Stimulated activated naive B cell treated with anti-CD40 and anti-IgM and Interleukin-4, amounts not matched to agents 10 μg/mL and 1 μg/mL and 100 μg/mL, for 72 hours (primary cell): ENCODE results near the gene RFPL2.

Source experiments
- ATAC-seq, 2 donors: fragments of 150-1000 bp; cut with Tn5 transposase; replicated peaks; 2 replicates each; pipeline ENCODE4 v1.10.0; 2021; ENCODE audit warnings: moderate library complexity in 1 of 2
- DNase-seq: peaks from one replicate; pipeline ENCODE4 v3.0.0; 2021
- H3K27ac Mint-ChIP-seq: one replicate; pipeline ENCODE4 v1.8.0; 2022; ENCODE audit warnings: mild to moderate bottlenecking, mixed read lengths
- H3K27me3 Mint-ChIP-seq, 2 donors: one replicate each; pipeline ENCODE4 v1.8.0; 2022; ENCODE audit warnings: mixed read lengths in 2 of 2
- H3K36me3 Mint-ChIP-seq, 2 donors: one replicate each; pipeline ENCODE4 v1.8.0; 2022; ENCODE audit warnings: mixed read lengths in 2 of 2, mild to moderate bottlenecking in 1 of 2
- H3K4me1 Mint-ChIP-seq, 2 donors: one replicate each; pipeline ENCODE4 v1.8.0; 2022; ENCODE audit warnings: mixed read lengths in 2 of 2, mild to moderate bottlenecking in 1 of 2
- H3K4me3 Mint-ChIP-seq, 2 donors: one replicate each; pipeline ENCODE4 v1.8.0; 2022; ENCODE audit warnings: mild to moderate bottlenecking in 2 of 2, mixed read lengths in 2 of 2, moderate library complexity in 1 of 2
- H3K9me3 Mint-ChIP-seq, 2 donors: one replicate each; pipeline ENCODE4 v1.8.0; 2022; ENCODE audit warnings: mixed read lengths in 2 of 2, mild to moderate bottlenecking in 1 of 2

RFPL2 gene

DNA sequence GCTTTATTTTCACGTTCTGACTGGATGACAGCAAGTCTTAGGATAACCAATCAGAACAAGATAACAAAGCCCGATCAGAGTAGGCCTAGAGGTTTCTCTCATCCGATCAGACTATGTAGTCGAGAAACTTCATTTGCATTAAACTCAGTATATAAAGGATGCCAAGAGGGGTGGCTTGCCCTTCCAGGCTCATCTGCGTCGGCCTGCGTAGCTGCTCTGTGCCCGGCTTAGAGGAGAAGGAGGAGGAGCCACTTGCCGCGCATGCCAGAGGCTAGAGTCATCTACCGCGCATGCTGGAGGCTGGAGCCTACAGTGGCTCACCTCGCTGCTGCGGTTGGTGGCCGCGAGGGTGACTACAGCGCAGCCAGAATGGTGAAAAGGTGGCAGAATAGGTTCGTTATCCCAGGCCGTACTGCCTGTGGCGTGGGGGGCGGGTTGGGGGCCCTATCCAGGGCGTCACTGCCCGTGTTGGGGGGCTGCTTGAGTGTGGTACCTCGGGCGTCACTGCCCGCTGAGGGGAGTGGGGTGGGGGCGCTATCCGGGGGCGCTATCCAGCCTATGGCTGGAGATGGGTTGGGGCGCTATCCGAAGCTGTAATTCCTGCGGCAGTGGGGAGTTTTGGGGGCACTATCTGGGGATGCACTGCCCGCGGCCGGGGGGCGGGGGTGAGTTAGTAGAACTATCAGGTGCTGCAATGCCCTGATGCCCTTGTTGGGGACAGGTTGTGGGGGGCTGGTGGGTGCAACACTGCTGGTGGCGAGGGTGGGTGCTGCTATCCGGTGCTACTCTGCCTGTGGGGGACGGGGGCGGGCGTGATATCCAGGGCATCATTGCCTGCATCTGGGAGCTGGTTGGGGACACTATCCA, at the start of gene RFPL2:
Gene RFPL2, minus strand, starts transcription at position 218 of the 867 bp plus-strand sequence. CDS start 2,622 bp downstream, outside the sequence.
- peaks cover 56 to 67% of the 10 kb centered on the region in 2 donors for H3K27me3 Mint-ChIP-seq
- no peaks in the 10 kb centered on the region for H3K9me3 Mint-ChIP-seq
- DNase-seq (no peak), ATAC-seq (peak in 1 of 2 donors; percentile 68)
- peaks cover 14 to 23% of the 10 kb centered on the region in 2 donors for H3K4me1 Mint-ChIP-seq
- peak within 1 kb of the TSS; percentile 43 to 68 for H3K4me3 Mint-ChIP-seq
- H3K36me3 Mint-ChIP-seq = no peaks in the 10 kb centered on the region
- peak within 1 kb of the TSS; percentile 67 for H3K27ac Mint-ChIP-seq

DNA sequence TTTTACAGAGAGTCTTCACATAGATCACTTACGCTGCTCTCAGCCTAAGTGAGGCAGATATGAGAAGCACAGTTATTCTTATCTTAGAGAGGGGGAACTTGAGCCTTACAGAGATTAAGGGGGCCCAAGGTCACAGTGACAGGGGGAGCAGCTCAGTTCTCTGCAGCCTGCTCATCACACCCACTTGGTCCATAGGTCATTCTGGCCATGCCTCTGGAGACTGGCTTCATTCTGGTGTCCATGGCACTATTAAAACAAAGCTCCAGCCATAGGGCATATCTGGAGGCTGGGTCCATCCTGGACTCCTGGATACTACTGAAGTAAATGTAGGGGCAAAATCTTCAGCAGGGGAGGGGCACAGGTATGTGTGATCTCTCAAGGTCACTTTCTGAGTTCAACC, 44.4 kb upstream of the RFPL2 start:
- DNase-seq = no peak
- Mint-ChIP-seq H3K36me3 (no peaks in the 10 kb centered on the region), H3K4me1 (no peaks in the 10 kb centered on the region), H3K4me3 (no peak overlapping the region), H3K9me3 (peaks cover 0 to 3% of the 10 kb centered on the region in 2 donors), H3K27ac (no peak overlapping the region), H3K27me3 (peaks cover 27 to 51% of the 10 kb centered on the region in 2 donors)
- no peak for ATAC-seq

DNA sequence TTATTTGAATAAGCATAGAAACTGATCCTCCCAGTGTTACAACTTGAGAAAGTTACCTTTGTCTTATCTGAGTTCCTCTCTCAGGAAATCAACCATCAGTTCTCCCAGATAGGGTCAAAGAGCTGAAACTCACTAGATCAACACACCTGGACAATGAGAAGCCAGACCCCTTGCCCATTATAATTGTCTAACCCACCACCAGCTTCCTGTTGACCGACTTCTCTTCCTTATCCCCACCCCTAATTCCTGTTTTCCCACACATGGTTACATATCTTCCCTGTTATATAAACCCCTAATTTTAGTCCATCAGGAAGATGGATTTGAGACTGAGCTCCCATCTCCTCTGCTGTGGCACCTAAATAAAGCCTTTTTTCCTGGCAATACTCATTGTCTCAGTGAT, 43.4 kb upstream of the RFPL2 start:
- no peaks in the 10 kb centered on the region for H3K4me1 Mint-ChIP-seq
- peaks cover 0 to 3% of the 10 kb centered on the region in 2 donors for H3K9me3 Mint-ChIP-seq
- ATAC-seq (no peak), DNase-seq (no peak)
- H3K4me3 Mint-ChIP-seq = no peak overlapping the region
- no peak overlapping the region for H3K27ac Mint-ChIP-seq
- peaks cover 27 to 48% of the 10 kb centered on the region in 2 donors for H3K27me3 Mint-ChIP-seq
- no peaks in the 10 kb centered on the region for H3K36me3 Mint-ChIP-seq

DNA sequence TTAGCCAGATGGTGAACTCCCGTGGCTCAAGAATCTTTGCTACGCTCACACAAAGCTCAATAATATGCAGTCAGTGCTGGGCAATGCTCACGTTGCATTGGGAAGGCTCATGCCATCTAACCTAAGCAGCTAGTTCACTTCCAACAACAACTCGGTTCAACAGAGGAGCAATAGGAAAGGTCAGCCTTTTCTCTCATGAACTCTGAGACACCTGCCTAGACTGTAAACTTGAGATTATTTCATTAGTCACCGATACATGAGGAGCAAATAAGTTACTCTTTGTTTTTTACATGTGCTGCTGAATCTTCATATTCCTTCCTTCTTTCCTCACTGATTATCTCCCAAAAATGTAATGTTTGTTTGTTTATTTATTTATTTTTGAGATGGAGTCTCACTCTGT, 41.3 kb upstream of the RFPL2 start:
- Mint-ChIP-seq H3K36me3 (no peaks in the 10 kb centered on the region), H3K4me3 (no peak overlapping the region), H3K27me3 (peaks cover 27 to 40% of the 10 kb centered on the region in 2 donors), H3K4me1 (no peaks in the 10 kb centered on the region), H3K9me3 (peaks cover 0 to 3% of the 10 kb centered on the region in 2 donors), H3K27ac (no peak overlapping the region)
- ATAC-seq (no peak), DNase-seq (no peak)

DNA sequence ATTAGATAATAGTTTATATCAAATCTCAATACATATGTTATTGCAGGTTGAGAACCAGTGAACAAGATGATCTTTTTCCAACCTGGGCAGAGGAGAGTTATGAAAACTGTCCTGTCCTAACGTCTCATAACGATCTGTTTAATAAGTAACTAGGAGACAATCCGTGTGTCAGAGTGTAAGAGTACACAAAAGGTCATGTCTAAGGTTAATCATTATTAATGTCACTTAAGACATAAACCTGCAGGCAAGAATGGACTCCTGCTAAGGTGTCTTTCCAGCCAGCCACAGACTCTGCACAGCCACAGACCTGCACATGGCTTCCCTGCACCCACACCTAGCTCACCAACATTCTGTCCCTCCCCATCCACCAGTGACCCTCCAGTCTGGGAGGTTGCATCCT, 40.2 kb upstream of the RFPL2 start:
- no peak for ATAC-seq
- H3K36me3 Mint-ChIP-seq = no peaks in the 10 kb centered on the region
- peaks cover 21 to 36% of the 10 kb centered on the region in 2 donors for H3K27me3 Mint-ChIP-seq
- no peak for DNase-seq
- H3K27ac Mint-ChIP-seq = no peak overlapping the region
- H3K4me3 Mint-ChIP-seq = no peak overlapping the region
- H3K4me1 Mint-ChIP-seq = no peaks in the 10 kb centered on the region
- no peaks in the 10 kb centered on the region for H3K9me3 Mint-ChIP-seq

DNA sequence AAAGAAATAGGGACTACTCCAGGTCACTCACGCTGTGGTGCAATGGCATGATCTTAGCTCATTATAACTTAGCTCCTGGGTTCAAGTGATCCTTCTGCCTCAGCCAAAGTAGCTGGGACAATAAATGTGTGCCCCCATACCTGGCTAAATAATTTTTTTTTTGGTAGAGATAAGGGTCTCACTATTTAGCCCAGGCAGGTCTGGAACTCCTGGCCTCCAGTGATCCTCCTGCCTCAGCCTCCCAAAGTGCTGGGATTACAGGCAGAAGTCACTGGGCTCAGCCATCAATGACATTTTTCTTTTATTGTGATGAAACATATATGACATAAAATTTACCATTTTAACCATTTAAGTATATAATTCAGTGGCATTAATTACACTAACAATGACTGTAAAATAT, 39.7 kb upstream of the RFPL2 start:
- Mint-ChIP-seq H3K27me3 (peaks cover 17 to 31% of the 10 kb centered on the region in 2 donors), H3K27ac (no peak overlapping the region), H3K36me3 (no peaks in the 10 kb centered on the region), H3K9me3 (no peaks in the 10 kb centered on the region), H3K4me3 (no peak overlapping the region), H3K4me1 (no peaks in the 10 kb centered on the region)
- no peak for ATAC-seq
- no peak for DNase-seq

DNA sequence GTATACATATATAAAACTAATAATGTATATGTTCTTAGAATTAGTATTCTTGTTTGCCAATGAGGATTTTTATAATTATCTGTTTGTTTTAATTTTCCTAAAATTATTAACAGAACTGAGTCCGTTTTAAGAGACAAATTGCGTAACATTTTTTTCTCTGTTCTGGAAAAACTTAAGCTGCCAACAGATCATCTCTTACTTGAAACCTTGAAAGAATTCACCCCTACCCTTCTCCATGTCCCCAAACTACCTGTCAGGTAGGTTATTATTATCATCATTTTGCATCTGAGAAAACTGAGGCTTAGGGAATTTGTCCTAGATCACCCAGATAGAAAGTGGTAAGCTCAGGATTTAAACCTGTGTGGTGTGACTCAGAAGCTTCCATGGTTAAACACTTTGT, 35.6 kb upstream of the RFPL2 start:
- H3K27ac Mint-ChIP-seq = no peak overlapping the region
- DNase-seq (no peak), ATAC-seq (no peak)
- H3K27me3 Mint-ChIP-seq = peaks cover 12 to 18% of the 10 kb centered on the region in 2 donors
- H3K36me3 Mint-ChIP-seq = no peaks in the 10 kb centered on the region
- no peaks in the 10 kb centered on the region for H3K9me3 Mint-ChIP-seq
- no peaks in the 10 kb centered on the region for H3K4me1 Mint-ChIP-seq
- no peak overlapping the region for H3K4me3 Mint-ChIP-seq

DNA sequence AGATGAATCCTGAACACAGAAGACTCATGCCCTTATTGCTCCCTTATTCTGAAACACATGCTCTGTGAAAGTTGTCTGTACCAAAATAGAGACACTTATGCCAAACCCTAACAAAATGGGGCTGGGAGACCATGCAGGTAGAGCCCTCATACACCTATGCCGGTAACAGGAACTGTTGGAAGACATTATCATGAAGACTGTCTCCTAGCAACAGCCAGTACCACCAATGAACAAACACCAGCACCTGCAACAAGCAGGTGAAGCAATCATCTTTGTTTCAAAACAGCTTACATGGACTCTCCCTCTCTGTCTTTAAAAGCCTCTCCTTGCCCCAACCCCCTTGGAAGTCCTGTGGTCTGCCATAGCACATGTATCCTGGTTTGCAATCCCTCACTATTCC, 33.0 kb upstream of the RFPL2 start:
- DNase-seq (no peak), ATAC-seq (no peak)
- Mint-ChIP-seq H3K4me3 (no peak overlapping the region), H3K36me3 (no peaks in the 10 kb centered on the region), H3K27ac (no peak overlapping the region), H3K27me3 (peaks cover 34 to 44% of the 10 kb centered on the region in 2 donors), H3K4me1 (no peaks in the 10 kb centered on the region), H3K9me3 (no peaks in the 10 kb centered on the region)

DNA sequence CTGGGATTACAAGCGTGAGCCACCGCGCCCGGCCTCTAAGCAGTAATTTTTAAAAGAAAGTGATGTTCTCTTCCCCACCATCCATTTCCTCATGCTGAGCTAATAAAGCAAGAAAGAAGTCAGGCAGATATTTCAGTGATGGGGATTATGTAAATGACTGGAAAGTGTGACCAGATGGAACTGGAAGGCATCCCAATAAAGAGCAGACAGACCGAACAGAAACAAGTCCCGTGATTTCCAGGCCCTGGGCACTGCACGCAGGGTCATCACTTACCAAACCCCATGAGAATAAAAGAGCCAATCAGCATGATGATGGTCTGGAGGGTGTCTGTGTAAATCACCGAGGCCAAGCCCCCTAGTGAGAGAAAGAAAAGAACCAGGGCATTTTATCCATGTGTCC, 32.1 kb upstream of the RFPL2 start:
- DNase-seq = no peak
- no peaks in the 10 kb centered on the region for H3K4me1 Mint-ChIP-seq
- no peak for ATAC-seq
- H3K4me3 Mint-ChIP-seq = no peak overlapping the region
- H3K27me3 Mint-ChIP-seq = peaks cover 41 to 52% of the 10 kb centered on the region in 2 donors
- no peaks in the 10 kb centered on the region for H3K36me3 Mint-ChIP-seq
- H3K27ac Mint-ChIP-seq = no peak overlapping the region
- no peaks in the 10 kb centered on the region for H3K9me3 Mint-ChIP-seq

DNA sequence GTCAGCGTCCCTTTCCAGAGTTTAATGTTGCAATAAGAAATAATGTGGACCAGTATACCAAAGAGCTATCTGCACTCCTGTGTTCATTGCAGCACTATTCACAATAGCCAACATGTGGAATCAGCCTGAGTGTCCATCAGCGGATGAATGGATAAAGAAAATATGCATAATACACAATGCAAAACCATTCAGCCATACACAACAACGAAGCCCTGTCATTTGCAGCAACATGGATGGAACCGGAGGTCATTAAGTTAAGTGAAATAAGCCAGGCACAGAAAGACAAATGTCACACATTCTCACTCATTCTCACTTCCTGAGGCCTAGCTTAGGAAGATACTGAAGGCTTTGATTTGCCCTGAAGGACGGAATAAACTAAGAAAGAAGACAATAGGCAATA, 28.2 kb upstream of the RFPL2 start:
- Mint-ChIP-seq H3K27ac (no peak overlapping the region), H3K36me3 (no peaks in the 10 kb centered on the region), H3K4me3 (no peak overlapping the region), H3K9me3 (no peaks in the 10 kb centered on the region), H3K4me1 (no peaks in the 10 kb centered on the region), H3K27me3 (peaks cover 49 to 64% of the 10 kb centered on the region in 2 donors)
- ATAC-seq = no peak
- no peak for DNase-seq

DNA sequence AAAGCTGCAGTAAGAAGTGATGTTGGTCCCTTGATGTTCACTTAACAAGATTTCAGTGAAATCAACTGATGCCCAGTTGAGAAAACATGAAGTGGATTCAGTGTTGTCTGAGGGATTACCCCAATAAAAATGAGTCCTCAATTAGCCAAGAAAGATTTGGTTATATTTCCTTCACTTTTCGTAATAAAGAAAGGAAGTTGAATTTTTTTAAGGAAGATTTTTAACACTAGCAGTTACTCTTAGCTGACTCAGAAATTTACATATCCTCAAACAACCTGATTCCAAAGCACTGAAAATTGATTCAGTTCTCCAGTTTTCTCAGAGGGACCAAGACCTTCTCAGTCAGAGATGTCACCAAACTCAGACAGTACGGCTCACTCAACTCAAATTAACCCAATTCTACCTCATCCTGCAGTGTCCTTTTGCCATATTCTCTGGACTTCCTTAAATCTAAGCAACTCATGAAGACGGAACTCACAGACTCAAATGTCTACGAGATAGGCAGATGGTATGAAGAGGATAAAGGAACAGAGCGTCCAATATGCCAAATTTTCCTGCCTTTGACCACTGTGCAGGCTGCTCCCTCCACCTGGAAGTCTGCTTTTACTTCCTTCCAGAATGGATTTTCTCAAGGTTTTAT, 27.4 kb upstream of the RFPL2 start:
- Mint-ChIP-seq H3K27ac (no peak overlapping the region), H3K4me3 (no peak overlapping the region), H3K27me3 (peaks cover 51 to 64% of the 10 kb centered on the region in 2 donors)

DNA sequence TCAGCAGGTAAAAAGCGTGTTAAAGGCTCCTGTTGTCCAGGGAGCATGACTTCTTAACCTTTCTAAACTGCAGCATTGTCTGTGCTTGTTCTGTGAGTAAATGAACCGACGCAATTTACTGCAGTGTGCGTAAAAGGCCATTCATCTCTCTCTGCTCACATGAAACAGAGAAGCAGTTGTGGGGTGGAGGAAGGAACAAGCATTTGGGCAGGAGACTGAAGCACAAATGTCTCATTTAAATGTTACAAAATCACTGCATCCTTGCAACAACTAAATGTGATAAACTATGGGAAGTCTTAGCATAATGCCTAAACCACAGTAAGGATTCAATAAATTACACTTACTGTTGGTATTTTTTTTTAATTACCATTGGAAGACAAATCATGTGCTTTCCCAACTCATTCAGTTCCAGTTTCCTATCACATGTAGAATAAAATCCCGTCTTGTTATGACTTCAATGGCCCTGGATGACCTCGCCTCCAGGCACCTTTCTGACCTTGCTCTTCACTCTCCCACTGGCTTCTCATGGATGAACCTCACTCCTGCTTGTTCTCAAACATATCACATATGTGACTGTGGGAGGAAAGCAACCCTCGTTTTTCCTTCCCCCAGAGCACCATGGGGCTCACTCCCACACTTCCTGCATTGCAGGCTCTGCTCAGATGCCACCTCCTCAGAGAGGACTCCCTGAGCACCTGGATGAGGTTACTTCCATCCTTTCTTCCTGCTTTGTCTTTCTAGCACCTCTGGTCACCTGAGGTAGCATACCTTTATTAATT, 21.6 kb upstream of the RFPL2 start:
- Mint-ChIP-seq H3K27ac (no peak overlapping the region), H3K9me3 (no peaks in the 10 kb centered on the region), H3K4me1 (no peaks in the 10 kb centered on the region), H3K27me3 (peaks cover 29 to 56% of the 10 kb centered on the region in 2 donors), H3K4me3 (no peak overlapping the region), H3K36me3 (no peaks in the 10 kb centered on the region)
- DNase-seq (no peak), ATAC-seq (no peak)

More for the DNA sequence above, 27.4 kb upstream of the RFPL2 start:
- H3K4me1 Mint-ChIP-seq = no peaks in the 10 kb centered on the region
- DNase-seq (no peak), ATAC-seq (no peak)
- H3K36me3 Mint-ChIP-seq = no peaks in the 10 kb centered on the region
- no peaks in the 10 kb centered on the region for H3K9me3 Mint-ChIP-seq

DNA sequence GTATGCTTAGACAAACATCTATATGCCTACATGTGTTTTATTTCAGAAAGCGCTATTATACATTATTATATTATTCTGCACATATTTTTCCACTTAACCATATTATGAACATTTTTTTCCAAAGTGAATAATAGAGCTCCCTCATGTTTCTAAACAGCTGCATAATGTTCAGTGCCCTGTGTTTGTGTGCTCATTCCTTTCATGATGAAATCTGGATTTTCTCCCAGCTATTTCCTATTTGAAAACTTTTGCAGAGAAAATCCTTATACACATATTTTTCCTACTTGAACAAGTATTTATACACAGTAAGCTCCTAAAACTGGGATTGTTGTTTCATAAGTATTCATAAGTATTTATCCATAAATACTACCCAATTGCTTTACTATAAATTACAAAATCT, 18.1 kb upstream of the RFPL2 start:
- H3K9me3 Mint-ChIP-seq = no peaks in the 10 kb centered on the region
- H3K27me3 Mint-ChIP-seq = peaks cover 15 to 38% of the 10 kb centered on the region in 2 donors
- ATAC-seq = no peak
- H3K27ac Mint-ChIP-seq = no peak overlapping the region
- no peaks in the 10 kb centered on the region for H3K4me1 Mint-ChIP-seq
- no peak overlapping the region for H3K4me3 Mint-ChIP-seq
- DNase-seq = no peak
- H3K36me3 Mint-ChIP-seq = no peaks in the 10 kb centered on the region

DNA sequence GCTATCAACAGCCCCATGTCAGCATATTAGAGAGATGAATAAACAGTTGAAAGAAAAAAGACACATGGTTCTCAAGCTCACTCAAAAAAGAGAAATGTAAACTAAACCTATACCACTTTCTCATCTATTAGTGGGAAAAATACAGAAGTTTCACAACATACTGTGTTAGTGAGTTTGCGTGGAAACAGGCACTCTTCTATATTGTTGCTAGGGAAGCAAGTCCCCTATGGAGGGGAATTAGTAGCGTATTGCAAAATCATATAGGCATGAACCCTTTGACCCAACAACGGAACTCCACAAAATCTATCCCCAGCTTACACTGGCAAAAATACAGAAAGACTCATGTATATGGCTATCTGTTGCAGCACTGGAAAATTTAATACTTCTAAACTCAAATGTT, 14.2 kb upstream of the RFPL2 start:
- H3K27me3 Mint-ChIP-seq = peaks cover 15 to 37% of the 10 kb centered on the region in 2 donors
- peaks cover 0 to 2% of the 10 kb centered on the region in 2 donors for H3K9me3 Mint-ChIP-seq
- ATAC-seq (no peak), DNase-seq (no peak)
- H3K4me3 Mint-ChIP-seq = no peak overlapping the region
- H3K4me1 Mint-ChIP-seq = no peaks in the 10 kb centered on the region
- H3K36me3 Mint-ChIP-seq = no peaks in the 10 kb centered on the region
- H3K27ac Mint-ChIP-seq = no peak overlapping the region
